Stimulated activated CD4-positive, alpha-beta T cell treated with anti-CD3 and anti-CD28 coated beads, Interleukin-4, amount 100 ng/mL, for 1 hour (primary cell): ENCODE results near the gene PIGZ.
"Not testable (repeated sequence)": the region's sequence is repeated elsewhere in the genome, so short reads cannot be mapped to it uniquely, and the experiment has no call there.

Source experiments
- DNase-seq: peaks from one replicate; pipeline ENCODE4 v3.0.0-alpha.2; 2020

PIGZ gene

GRCh38 chr3:196947860-196948441 is 20.7 kb downstream of the PIGZ start:
- no peak for DNase-seq

- no peak for DNase-seq
Measured at GRCh38 chr3:196947136-196947859, 21.3 kb downstream of the PIGZ start.

GRCh38 chr3:196944037-196944790 is 24.4 kb downstream of the PIGZ start:
- not testable (repeated sequence) for DNase-seq

GRCh38 chr3:196942915-196943277 is 25.7 kb downstream of the PIGZ start:
- no peak for DNase-seq

- DNase-seq, result peak; percentile 100
Measured at GRCh38 chr3:196942226-196942914, 26.3 kb downstream of the PIGZ start, which contains the start of gene NCBP2. TSS of gene NCBP2 (minus strand) at chr3:196942528. CDS start at chr3:196942503, 25 bp downstream.

GRCh38 chr3:196941729-196942225 is 26.9 kb downstream of the PIGZ start:
- peak; percentile 69 for DNase-seq

- DNase-seq, result no peak
Measured at GRCh38 chr3:196938576-196938975, 30.1 kb downstream of the PIGZ start.

GRCh38 chr3:196938124-196938523 is 30.5 kb downstream of the PIGZ start:
- no peak for DNase-seq

GRCh38 chr3:196936288-196936687 is 32.3 kb downstream of the PIGZ start:
- no peak for DNase-seq

GRCh38 chr3:196932600-196932999 is 36.0 kb downstream of the PIGZ start:
- DNase-seq, result no peak

- DNase-seq, result no peak
Measured at GRCh38 chr3:196931828-196932587, 36.6 kb downstream of the PIGZ start.

GRCh38 chr3:196931157-196931556 is 37.5 kb downstream of the PIGZ start:
- DNase-seq, result no peak

- DNase-seq, result no peak
Measured at GRCh38 chr3:196927571-196928453, 40.8 kb downstream of the PIGZ start.

- DNase-seq, result no peak
Measured at GRCh38 chr3:196920733-196921132, 47.9 kb downstream of the PIGZ start.

GRCh38 chr3:196918968-196919367 is 49.7 kb downstream of the PIGZ start:
- DNase-seq, result no peak

GRCh38 chr3:196916995-196917394 is 51.6 kb downstream of the PIGZ start:
- no peak for DNase-seq

- no peak for DNase-seq
Measured at GRCh38 chr3:196916221-196916620, 52.4 kb downstream of the PIGZ start.

- no peak for DNase-seq
Measured at GRCh38 chr3:196915375-196915774, 53.3 kb downstream of the PIGZ start.

GRCh38 chr3:196914866-196915265 is 53.8 kb downstream of the PIGZ start:
- DNase-seq, result no peak

GRCh38 chr3:196903740-196904139 is 64.9 kb downstream of the PIGZ start:
- no peak for DNase-seq

- no peak for DNase-seq
Measured at GRCh38 chr3:196902296-196902695, 66.3 kb downstream of the PIGZ start.
